ENCODE data around the gene PLXNB2.

PLXNB2 gene

DNA sequence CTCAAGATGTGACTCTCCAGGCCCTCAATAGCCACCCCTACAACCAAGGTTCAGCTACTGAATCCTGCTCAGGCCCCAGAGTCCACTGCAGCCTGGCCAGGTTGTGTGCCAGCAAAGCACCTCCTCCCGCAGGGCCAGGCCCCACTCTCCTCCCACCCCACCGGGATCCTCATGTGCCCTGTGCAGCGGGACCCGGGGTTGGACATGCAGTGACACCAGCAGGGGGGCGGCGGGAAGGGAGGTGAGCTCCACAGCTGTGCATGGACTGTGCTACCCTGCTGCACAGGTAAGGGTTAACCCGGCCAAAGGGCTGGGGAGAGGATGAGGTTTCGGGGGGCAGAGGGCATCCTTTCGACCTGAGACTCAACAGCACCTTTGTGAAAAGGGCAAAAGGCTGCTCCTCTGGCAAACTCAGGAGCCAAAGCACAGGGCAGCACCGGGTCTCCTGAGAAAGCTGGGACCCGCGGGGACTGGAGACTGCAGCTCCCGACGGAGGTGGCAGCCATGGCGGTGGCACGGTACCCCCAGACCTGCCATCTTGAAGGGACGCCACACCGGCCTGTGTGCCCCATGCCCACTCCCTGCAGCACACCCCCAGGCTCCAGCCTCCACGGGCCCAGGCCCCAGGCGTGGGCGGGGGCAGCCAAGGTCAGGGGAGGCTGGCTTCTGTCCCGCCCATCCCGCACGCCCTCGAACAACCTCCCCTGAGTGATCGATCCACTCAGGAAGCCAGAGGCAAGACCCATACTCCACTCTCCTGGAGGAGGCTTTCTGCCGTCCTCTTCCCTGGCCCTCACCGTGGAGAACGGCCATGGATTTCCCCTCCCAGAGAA is 10.6 kb downstream of the PLXNB2 start:
- Histone ChIP-seq H3K27me3 (ENCODE audit: insufficient read depth, low read length) (peaks cover 23% of the 10 kb centered on the region), H3K79me2 (ENCODE audit: insufficient read depth, low read length) (no peaks in the 10 kb centered on the region), H3K27ac (ENCODE audit: low read depth, low read length, poor library complexity, severe bottlenecking) (no peak overlapping the region), H3K9me3 (ENCODE audit: low read length) (no peaks in the 10 kb centered on the region), H3K36me3 (ENCODE audit: insufficient read depth, low read length) (no peaks in the 10 kb centered on the region), H3K9me2 (ENCODE audit: low read depth, low read length) (no peaks in the 10 kb centered on the region), H3F3A (ENCODE audit: insufficient read depth, low read length) (0 out of 2 replicates have a peak, but pooled peaks cover 3% of the 10 kb centered on the region), H2AFZ (ENCODE audit: low read length) (no peak overlapping the region), H3K4me1 (ENCODE audit: insufficient read depth, low read length, severe bottlenecking) (peaks cover 25% of the 10 kb centered on the region), H3K4me2 (ENCODE audit: low read length) (no peak overlapping the region), H4K20me1 (ENCODE audit: insufficient read depth, low read length) (no peaks in the 10 kb centered on the region), H3K9ac (ENCODE audit: low read length) (no peak overlapping the region), H3K4me3 (ENCODE audit: low read depth, low read length, poor library complexity, severe bottlenecking) (no peak overlapping the region)
- TF ChIP-seq EZH2 (IDR thresholded peaks at IDR 0.05; ENCODE audit: borderline replicate concordance, low read length) = no peak
- TF ChIP-seq, protein P1, sequence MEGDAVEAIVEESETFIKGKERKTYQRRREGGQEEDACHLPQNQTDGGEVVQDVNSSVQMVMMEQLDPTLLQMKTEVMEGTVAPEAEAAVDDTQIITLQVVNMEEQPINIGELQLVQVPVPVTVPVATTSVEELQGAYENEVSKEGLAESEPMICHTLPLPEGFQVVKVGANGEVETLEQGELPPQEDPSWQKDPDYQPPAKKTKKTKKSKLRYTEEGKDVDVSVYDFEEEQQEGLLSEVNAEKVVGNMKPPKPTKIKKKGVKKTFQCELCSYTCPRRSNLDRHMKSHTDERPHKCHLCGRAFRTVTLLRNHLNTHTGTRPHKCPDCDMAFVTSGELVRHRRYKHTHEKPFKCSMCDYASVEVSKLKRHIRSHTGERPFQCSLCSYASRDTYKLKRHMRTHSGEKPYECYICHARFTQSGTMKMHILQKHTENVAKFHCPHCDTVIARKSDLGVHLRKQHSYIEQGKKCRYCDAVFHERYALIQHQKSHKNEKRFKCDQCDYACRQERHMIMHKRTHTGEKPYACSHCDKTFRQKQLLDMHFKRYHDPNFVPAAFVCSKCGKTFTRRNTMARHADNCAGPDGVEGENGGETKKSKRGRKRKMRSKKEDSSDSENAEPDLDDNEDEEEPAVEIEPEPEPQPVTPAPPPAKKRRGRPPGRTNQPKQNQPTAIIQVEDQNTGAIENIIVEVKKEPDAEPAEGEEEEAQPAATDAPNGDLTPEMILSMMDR (IDR thresholded peaks at IDR 0.05; ENCODE audit: low read length) = no peak

DNA sequence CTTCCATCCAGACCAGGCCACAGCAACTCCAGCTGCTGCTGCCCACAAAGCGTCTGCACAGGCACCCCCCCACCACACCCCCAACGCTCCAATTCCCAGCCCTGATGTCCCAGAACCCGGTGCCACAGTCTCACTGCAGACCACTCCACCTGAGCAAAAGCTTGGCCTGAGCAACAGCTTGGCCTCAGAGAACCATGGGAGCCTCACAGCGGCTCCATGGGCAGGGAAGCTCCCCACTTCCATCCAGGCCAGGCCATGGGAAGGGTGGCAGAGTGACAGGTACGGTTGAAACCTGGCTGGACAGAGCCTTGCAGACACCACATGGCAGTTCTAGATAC is 13.2 kb downstream of the PLXNB2 start:
- Histone ChIP-seq H3K4me3 (ENCODE audit: low read depth, low read length, poor library complexity, severe bottlenecking) (no peak overlapping the region), H3K27me3 (ENCODE audit: insufficient read depth, low read length) (peaks cover 22% of the 10 kb centered on the region), H4K20me1 (ENCODE audit: insufficient read depth, low read length) (no peaks in the 10 kb centered on the region)

DNA sequence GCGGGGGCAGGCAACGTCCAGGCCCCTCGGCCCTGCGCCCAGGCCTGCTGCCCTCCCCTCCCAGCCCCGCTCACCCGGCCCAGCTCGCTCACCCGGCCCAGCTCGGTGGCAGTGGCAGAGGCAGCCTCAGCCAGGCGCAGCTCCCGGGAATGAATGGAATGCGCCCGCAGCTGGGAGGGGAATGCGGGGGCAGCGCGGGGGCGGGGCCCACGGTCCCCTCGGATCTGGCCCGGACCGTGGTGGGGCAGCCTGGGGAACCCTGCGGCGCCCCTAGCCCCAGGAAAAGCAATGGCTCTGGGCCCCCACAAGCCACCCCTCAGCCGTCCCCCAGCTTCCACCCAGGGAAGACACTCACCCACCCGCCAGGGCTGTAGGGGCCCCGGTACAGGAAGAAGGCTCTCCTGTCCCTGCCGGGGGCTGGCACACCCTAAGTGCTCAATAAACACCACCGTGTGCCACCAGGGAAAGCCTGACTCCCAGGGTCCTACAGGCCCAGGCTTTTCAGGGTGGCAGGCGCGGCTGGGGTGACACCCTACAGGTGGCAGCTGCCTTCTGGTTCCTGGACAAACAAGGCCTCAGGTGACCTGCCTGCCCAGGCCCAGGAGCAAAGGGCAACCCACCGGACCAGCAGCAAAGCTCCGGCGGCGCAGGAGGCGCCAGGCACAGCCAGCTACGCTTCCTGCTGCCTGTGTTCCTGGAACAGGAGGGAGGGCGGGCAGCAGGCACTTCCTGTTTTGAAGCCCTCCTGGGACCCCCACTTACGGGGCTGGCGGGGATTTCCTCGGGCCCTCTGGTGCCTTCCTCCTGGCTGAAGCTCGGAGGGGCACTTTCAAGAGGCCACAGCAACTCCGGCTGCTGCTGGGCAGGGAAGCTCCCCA is 13.8 kb downstream of the PLXNB2 start:
- TF ChIP-seq EZH2 (IDR thresholded peaks at IDR 0.05; ENCODE audit: borderline replicate concordance, low read length) = no peak
- TF ChIP-seq, protein P1 (IDR thresholded peaks at IDR 0.05; ENCODE audit: low read length) = no peak
- H3K9ac ChIP-seq (ENCODE audit: low read length) = no peak overlapping the region

More for the DNA sequence above, 13.2 kb downstream of the PLXNB2 start:
- no peak overlapping the region for H3K4me2 ChIP-seq (ENCODE audit: low read length)
- TF ChIP-seq, protein P1 (IDR thresholded peaks at IDR 0.05; ENCODE audit: low read length) = no peak
- TF ChIP-seq EZH2 (IDR thresholded peaks at IDR 0.05; ENCODE audit: borderline replicate concordance, low read length) = no peak
- no peaks in the 10 kb centered on the region for H3K79me2 ChIP-seq (ENCODE audit: insufficient read depth, low read length)
- no peaks in the 10 kb centered on the region for H3K9me3 ChIP-seq (ENCODE audit: low read length)
- no peak overlapping the region for H3K27ac ChIP-seq (ENCODE audit: low read depth, low read length, poor library complexity, severe bottlenecking)
- H2AFZ ChIP-seq (ENCODE audit: low read length) = no peak overlapping the region
- no peaks in the 10 kb centered on the region for H3K9me2 ChIP-seq (ENCODE audit: low read depth, low read length)
- no peak overlapping the region for H3K9ac ChIP-seq (ENCODE audit: low read length)
- peaks cover 19% of the 10 kb centered on the region for H3K4me1 ChIP-seq (ENCODE audit: insufficient read depth, low read length, severe bottlenecking)
- H3K36me3 ChIP-seq (ENCODE audit: insufficient read depth, low read length) = no peaks in the 10 kb centered on the region
- H3F3A ChIP-seq (ENCODE audit: insufficient read depth, low read length) = 0 out of 2 replicates have a peak, but pooled peaks cover 3% of the 10 kb centered on the region

More for the DNA sequence above, 13.8 kb downstream of the PLXNB2 start:
- Histone ChIP-seq H3K4me2 (ENCODE audit: low read length) (no peak overlapping the region), H3K79me2 (ENCODE audit: insufficient read depth, low read length) (no peaks in the 10 kb centered on the region), H3F3A (ENCODE audit: insufficient read depth, low read length) (0 out of 2 replicates have a peak, but pooled peaks cover 3% of the 10 kb centered on the region), H2AFZ (ENCODE audit: low read length) (no peak overlapping the region), H4K20me1 (ENCODE audit: insufficient read depth, low read length) (no peaks in the 10 kb centered on the region), H3K9me2 (ENCODE audit: low read depth, low read length) (no peaks in the 10 kb centered on the region), H3K4me3 (ENCODE audit: low read depth, low read length, poor library complexity, severe bottlenecking) (no peak overlapping the region), H3K36me3 (ENCODE audit: insufficient read depth, low read length) (no peaks in the 10 kb centered on the region), H3K27ac (ENCODE audit: low read depth, low read length, poor library complexity, severe bottlenecking) (no peak overlapping the region), H3K9me3 (ENCODE audit: low read length) (no peaks in the 10 kb centered on the region), H3K27me3 (ENCODE audit: insufficient read depth, low read length) (peaks cover 19% of the 10 kb centered on the region), H3K4me1 (ENCODE audit: insufficient read depth, low read length, severe bottlenecking) (peaks cover 19% of the 10 kb centered on the region)
